Lower lobe of right lung (tissue), 2 donors: ENCODE measurements around the gene MAPK4. TPM values are rescaled to one million over a fixed set of nuclear protein-coding genes. Genes with fewer than 3 reads are reported as not detected.

Experiments
- ATAC-seq, 2 donors: fragments of 200-7000 bp; cut with Tn5 transposase; one replicate each; pipeline ENCODE4 v1.9.1; 2020 to 2022; ENCODE audit warnings: mild to moderate bottlenecking in 2 of 2, moderate library complexity in 2 of 2
- DNase-seq: peaks from one replicate; pipeline ENCODE4 v3.0.0-alpha.2; 2020
- H3K27ac ChIP-seq: fragments of 200-600 bp; one replicate; pipeline ENCODE4 v1.8.0; 2022
- H3K27me3 ChIP-seq: fragments of 200-600 bp; one replicate; pipeline ENCODE4 v1.8.0; 2022; ENCODE audit warnings: low read depth
- H3K36me3 ChIP-seq: fragments of 200-600 bp; one replicate; pipeline ENCODE4 v1.8.0; 2022; ENCODE audit warnings: mild to moderate bottlenecking
- H3K4me1 ChIP-seq: fragments of 200-600 bp; one replicate; pipeline ENCODE4 v1.8.0; 2022
- H3K4me3 ChIP-seq: fragments of 200-600 bp; one replicate; pipeline ENCODE4 v1.8.0; 2022; ENCODE audit warnings: mild to moderate bottlenecking
- H3K9me3 ChIP-seq: fragments of 200-600 bp; one replicate; pipeline ENCODE4 v1.8.0; 2022
- intact Hi-C: fragments of 100-400 bp; cut with DNase I; formaldehyde crosslinking; loops from one replicate; pipeline ENCODE4 v1.11.0; 2022
- total RNA-seq: library from RNA; stranded (reverse); fragmentation: NEBNext Ultra II Directional; extraction: Animal tissue kit (Norgen Biotek cat#: 25700); gene quantifications from one replicate; pipeline ENCODE4 v1.2.1, GENCODE V29; 2021
- TF ChIP-seq, protein P1 (sequence below): fragments of 200-600 bp; IDR thresholded peaks from one replicate; pipeline ENCODE4 v1.8.0; 2022; ENCODE audit warnings: antibody characterized with exemption, mild to moderate bottlenecking
- donor health status: DM: no; HTN: yes; CAD: no; lungs with severe emphysema.

The MAPK4 gene
- total RNA-seq, 1 donor from 2014 or later = 2.9 TPM

DNA sequence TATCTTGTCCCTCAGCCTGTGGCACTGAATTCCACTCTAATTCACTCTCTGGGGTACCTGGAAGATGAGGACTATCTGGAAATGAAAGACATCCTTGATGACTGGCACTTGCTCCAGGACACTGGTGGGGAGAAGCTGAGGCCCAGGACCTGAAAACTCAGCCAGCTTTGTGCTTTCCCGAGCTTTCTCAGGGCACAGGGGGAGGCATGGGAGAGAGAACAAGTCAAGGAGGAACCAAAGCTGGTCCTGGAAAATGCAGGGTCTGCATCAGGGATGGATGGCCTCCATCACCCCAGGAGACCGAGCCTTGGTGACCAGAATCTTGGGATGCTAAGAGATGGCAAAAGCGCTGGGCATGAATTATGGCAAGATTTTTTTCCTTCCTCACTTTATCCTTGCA lies 65.1 kb downstream of the MAPK4 start:
- intact Hi-C loops = no loop called here

DNA sequence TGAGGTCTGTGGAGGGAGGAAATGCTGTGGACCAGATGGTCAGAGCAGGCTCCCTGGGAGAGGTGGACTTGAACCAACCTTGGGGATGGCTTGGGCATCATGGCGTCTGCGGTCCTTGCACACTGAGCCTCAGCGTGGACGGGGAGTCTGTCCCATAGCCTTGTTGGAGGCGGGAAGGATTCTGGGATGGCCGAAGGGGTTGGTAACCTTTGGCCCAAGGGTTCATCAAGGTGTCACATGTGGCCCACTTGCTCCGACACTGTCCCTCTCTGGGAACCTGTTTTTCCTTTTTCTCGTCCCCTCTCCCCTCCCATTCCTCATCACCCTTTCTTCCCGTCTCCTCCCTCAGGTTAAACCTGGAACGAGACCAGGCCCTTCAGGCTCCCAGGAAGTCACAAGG lies 66.4 kb downstream of the MAPK4 start:
- no peak overlapping the region for H3K27ac ChIP-seq
- TF ChIP-seq, protein P1, sequence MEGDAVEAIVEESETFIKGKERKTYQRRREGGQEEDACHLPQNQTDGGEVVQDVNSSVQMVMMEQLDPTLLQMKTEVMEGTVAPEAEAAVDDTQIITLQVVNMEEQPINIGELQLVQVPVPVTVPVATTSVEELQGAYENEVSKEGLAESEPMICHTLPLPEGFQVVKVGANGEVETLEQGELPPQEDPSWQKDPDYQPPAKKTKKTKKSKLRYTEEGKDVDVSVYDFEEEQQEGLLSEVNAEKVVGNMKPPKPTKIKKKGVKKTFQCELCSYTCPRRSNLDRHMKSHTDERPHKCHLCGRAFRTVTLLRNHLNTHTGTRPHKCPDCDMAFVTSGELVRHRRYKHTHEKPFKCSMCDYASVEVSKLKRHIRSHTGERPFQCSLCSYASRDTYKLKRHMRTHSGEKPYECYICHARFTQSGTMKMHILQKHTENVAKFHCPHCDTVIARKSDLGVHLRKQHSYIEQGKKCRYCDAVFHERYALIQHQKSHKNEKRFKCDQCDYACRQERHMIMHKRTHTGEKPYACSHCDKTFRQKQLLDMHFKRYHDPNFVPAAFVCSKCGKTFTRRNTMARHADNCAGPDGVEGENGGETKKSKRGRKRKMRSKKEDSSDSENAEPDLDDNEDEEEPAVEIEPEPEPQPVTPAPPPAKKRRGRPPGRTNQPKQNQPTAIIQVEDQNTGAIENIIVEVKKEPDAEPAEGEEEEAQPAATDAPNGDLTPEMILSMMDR = no peak
- no peaks in the 10 kb centered on the region for H3K9me3 ChIP-seq
- no peak for ATAC-seq
- no peak overlapping the region for H3K4me3 ChIP-seq
- H3K27me3 ChIP-seq = no peaks in the 10 kb centered on the region
- H3K36me3 ChIP-seq = no peaks in the 10 kb centered on the region
- intact Hi-C loops = no loop called here
- DNase-seq = no peak
- H3K4me1 ChIP-seq = no peaks in the 10 kb centered on the region

More for the DNA sequence above, 65.1 kb downstream of the MAPK4 start:
- ATAC-seq (no peak), DNase-seq (no peak)
- TF ChIP-seq, protein P1 = no peak
- Histone ChIP-seq H3K4me3 (no peak overlapping the region), H3K27ac (no peak overlapping the region), H3K36me3 (no peaks in the 10 kb centered on the region), H3K9me3 (no peaks in the 10 kb centered on the region), H3K27me3 (no peaks in the 10 kb centered on the region), H3K4me1 (no peaks in the 10 kb centered on the region)

DNA sequence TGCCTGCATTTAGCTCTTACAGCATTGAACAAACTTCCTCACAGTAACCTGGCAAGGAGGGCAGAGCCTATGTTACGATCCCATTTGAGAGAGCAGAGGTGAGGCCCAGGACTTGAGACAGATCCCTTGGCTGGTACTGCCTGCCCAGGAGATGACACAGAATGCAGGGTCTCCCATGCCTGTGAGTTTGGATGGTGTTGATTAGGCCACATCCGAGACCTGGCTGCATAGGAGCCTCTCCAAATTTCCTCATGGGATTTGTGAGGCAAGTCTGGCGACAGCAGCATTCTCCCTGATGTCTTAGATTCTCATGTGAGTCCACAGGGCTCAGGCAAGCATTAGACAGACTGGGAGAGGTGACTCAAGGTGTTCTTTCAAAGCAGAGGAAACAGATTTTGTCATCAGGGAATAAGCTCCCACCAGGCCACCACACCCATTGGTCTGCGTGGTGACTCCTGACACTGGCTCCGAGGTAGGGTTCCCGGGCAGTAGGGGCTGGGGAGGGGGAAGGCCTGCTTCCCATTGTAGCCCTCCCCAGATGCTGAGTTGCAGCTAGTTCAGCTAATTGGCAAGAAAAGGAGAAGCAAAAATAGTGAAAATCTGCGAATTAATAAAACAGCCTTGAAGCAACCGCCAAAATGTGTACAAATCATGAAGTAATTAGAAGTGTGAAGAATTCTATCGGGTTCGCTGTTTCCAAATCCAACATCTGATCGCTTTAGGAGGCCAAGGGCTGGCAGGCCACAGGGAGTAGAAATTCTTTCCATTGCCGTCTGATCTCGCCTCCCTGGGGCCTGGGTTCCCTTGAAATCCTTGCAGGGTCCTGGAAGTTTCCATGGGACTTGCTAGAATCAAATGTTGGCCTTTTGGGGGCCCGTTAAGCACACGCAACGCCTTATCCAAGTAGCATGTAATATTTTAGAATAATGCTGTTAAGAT lies 68.0 kb downstream of the MAPK4 start:
- intact Hi-C loops = no loop called here
- Histone ChIP-seq H3K9me3 (no peaks in the 10 kb centered on the region), H3K36me3 (no peaks in the 10 kb centered on the region), H3K4me1 (no peaks in the 10 kb centered on the region), H3K27me3 (no peaks in the 10 kb centered on the region), H3K4me3 (no peak overlapping the region), H3K27ac (no peak overlapping the region)
- DNase-seq (no peak), ATAC-seq (no peak)
- TF ChIP-seq, protein P1 = no peak

DNA sequence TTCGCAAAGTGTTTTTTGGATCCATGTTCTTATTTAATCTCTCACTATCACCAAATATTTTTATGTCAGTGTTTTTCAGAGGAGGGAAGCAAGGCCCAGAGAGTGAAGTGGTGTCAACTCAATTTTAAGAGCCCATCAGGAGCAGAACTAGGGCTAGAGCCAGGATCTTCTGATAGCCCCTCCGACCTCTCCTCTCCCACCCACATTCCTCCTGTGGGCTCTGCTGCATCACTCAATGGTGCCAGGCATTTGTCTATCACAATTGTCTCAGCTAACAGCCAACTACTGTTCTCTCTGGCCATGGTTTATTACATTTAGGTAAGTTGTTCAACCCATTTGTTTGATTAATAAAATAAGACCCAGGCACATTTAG lies 68.6 kb downstream of the MAPK4 start:
- DNase-seq (no peak), ATAC-seq (no peak)
- H3K36me3 ChIP-seq = no peaks in the 10 kb centered on the region
- TF ChIP-seq, protein P1 = no peak
- no peaks in the 10 kb centered on the region for H3K27me3 ChIP-seq
- H3K4me1 ChIP-seq = no peaks in the 10 kb centered on the region
- no peaks in the 10 kb centered on the region for H3K9me3 ChIP-seq
- no peak overlapping the region for H3K4me3 ChIP-seq
- intact Hi-C loops = no loop called here
- H3K27ac ChIP-seq = no peak overlapping the region

DNA sequence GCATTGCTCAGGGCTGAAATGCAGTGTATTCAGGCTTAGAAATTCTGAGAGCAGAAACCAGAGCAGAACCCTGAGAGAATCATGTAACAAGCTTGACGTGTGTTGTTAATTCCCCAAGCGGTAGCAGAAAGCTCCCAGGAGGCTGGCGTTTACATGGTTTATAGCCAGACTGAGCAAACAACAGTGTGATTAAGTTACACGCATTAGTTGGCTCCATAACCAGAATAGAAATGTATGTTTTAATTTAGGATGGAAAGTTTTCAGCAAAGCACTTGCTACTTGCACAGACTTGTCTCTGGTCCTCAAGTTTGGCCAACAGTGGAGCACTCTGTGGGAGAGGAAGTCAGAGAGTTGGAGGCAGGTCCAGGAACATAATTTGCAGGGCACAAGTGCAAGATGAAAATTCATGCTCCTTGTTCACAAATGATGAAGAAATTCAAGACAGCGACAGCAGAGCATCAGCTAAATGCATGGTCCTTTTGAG lies 69.3 kb downstream of the MAPK4 start:
- Histone ChIP-seq H3K27ac (no peak overlapping the region), H3K36me3 (no peaks in the 10 kb centered on the region), H3K4me1 (no peaks in the 10 kb centered on the region), H3K27me3 (no peaks in the 10 kb centered on the region), H3K9me3 (no peaks in the 10 kb centered on the region), H3K4me3 (no peak overlapping the region)
- DNase-seq = no peak
- intact Hi-C loops = no loop called here
- TF ChIP-seq, protein P1 = no peak
- ATAC-seq = no peak
